Hepatocyte (in vitro differentiated cells): Measurements from ENCODE around the gene EXOC2.

Experiments
- CTCF ChIP-seq: fragments of 200-600 bp; sonication (generic); IDR thresholded peaks from 2 replicates; pipeline ENCODE4 v1.5.1; 2016; ENCODE audit warnings: antibody characterized with exemption, mild to moderate bottlenecking; ENCODE audit not compliant: poor library complexity
- EZH2 ChIP-seq: fragments of 200-600 bp; sonication (generic); IDR thresholded peaks from 2 replicates; pipeline ENCODE4 v1.6.1; 2016; ENCODE audit warnings: antibody characterized with exemption, mild to moderate bottlenecking, borderline replicate concordance
- EZH2phosphoT487 ChIP-seq: fragments of 200-600 bp; sonication (generic); IDR thresholded peaks from one replicate; pipeline ENCODE4 v1.6.1; 2018; ENCODE audit warnings: antibody characterized with exemption, mild to moderate bottlenecking, low read depth, moderate library complexity; ENCODE audit not compliant: unreplicated experiment, severe bottlenecking

DNA sequence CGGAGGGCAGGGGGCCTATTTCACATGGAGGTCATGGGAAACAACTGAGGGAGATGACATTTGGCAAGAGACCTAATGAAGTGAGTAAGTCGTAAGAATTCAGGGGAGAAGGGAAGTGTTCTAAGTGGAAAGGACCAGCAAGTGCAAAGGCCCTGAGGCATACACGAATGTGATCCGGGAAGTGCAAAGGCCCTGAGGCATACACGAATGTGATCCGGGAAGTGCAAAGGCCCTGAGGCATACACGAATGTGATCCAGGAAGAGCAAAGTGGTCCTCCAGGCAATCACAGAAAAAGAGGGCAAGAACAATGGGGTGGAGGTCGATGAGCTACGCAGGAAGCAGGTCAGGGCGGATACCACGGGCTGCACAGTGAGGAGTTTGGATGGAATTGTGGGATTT, 24.2 kb upstream of the EXOC2 start:
- no peak for TF ChIP-seq CTCF
- no peak for TF ChIP-seq EZH2
- no peak for TF ChIP-seq EZH2phosphoT487
